ENCODE data around the gene MIPOL1. TPM values are rescaled to one million over a fixed set of nuclear protein-coding genes. Genes with fewer than 3 reads are reported as not detected.

MIPOL1 gene
- total and polyA plus RNA-seq, 2 of the 13 experiments (the other 11 are each of a cell fraction or from before 2014, with no cell fraction given), result 8.6 to 34.2 TPM

DNA sequence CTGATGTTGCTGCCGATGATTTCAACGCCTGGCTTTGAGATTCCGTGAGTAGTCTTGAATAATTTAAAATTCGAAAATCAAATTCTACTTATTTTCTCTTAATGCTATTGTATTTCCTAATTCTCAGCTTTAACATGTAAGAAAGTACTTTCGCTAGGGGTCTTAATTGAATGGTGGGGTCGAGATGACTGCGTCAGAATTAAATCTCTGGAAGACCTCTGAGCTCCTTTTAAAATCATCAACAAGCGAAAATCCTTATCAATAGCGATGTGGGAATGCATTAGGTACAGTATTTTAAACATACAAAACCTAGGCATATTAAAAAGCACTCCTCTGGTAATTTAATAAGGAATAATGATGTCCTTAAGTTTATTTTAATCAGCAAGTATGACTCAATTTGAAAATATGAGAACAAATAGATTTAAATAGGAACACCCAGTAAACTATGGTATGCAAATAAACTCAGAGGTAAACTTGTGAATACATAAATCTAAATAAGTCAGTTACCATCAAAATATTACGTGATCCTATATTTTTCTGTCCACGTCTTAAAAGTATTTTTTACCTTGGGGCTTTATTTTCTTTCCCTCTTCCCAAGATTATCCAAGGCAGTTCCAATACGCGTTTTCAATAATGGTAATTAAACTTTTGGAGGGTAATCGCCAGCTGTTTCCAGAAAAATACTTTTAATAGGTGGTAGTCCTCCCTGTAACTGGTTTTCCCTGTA, 395.9 kb downstream of the MIPOL1 start (continued):
- TF ChIP-seq, protein P1, sequence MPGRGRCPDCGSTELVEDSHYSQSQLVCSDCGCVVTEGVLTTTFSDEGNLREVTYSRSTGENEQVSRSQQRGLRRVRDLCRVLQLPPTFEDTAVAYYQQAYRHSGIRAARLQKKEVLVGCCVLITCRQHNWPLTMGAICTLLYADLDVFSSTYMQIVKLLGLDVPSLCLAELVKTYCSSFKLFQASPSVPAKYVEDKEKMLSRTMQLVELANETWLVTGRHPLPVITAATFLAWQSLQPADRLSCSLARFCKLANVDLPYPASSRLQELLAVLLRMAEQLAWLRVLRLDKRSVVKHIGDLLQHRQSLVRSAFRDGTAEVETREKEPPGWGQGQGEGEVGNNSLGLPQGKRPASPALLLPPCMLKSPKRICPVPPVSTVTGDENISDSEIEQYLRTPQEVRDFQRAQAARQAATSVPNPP (CRISPR knock-in tag; IDR thresholded peaks at IDR 0.05), result no peak
- TF ChIP-seq, protein P2, sequence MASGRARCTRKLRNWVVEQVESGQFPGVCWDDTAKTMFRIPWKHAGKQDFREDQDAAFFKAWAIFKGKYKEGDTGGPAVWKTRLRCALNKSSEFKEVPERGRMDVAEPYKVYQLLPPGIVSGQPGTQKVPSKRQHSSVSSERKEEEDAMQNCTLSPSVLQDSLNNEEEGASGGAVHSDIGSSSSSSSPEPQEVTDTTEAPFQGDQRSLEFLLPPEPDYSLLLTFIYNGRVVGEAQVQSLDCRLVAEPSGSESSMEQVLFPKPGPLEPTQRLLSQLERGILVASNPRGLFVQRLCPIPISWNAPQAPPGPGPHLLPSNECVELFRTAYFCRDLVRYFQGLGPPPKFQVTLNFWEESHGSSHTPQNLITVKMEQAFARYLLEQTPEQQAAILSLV (CRISPR knock-in tag; IDR thresholded peaks at IDR 0.05; ENCODE audit: borderline replicate concordance), result no peak
- no peak for TF ChIP-seq CBX5 (CRISPR knock-in tag; IDR thresholded peaks at IDR 0.05; ENCODE audit: borderline replicate concordance)
- no peak for TF ChIP-seq HOXA9 (CRISPR knock-in tag; IDR thresholded peaks at IDR 0.05; ENCODE audit: borderline replicate concordance)
- no peak for TF ChIP-seq HIVEP1 (CRISPR knock-in tag; IDR thresholded peaks at IDR 0.05)
- 0 out of 2 replicates have a peak, but pooled peaks have one; percentile 78 for TF ChIP-seq ZFP82 (CRISPR knock-in tag; IDR thresholded peaks at IDR 0.05; ENCODE audit: borderline replicate concordance)
- TF ChIP-seq, protein P3, sequence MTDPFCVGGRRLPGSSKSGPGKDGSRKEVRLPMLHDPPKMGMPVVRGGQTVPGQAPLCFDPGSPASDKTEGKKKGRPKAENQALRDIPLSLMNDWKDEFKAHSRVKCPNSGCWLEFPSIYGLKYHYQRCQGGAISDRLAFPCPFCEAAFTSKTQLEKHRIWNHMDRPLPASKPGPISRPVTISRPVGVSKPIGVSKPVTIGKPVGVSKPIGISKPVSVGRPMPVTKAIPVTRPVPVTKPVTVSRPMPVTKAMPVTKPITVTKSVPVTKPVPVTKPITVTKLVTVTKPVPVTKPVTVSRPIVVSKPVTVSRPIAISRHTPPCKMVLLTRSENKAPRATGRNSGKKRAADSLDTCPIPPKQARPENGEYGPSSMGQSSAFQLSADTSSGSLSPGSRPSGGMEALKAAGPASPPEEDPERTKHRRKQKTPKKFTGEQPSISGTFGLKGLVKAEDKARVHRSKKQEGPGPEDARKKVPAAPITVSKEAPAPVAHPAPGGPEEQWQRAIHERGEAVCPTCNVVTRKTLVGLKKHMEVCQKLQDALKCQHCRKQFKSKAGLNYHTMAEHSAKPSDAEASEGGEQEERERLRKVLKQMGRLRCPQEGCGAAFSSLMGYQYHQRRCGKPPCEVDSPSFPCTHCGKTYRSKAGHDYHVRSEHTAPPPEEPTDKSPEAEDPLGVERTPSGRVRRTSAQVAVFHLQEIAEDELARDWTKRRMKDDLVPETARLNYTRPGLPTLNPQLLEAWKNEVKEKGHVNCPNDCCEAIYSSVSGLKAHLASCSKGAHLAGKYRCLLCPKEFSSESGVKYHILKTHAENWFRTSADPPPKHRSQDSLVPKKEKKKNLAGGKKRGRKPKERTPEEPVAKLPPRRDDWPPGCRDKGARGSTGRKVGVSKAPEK (CRISPR knock-in tag; IDR thresholded peaks at IDR 0.05; ENCODE audit: borderline replicate concordance), result no peak
- no peak for TF ChIP-seq ARNT (IDR thresholded peaks at IDR 0.05)
- TF ChIP-seq, protein P4, sequence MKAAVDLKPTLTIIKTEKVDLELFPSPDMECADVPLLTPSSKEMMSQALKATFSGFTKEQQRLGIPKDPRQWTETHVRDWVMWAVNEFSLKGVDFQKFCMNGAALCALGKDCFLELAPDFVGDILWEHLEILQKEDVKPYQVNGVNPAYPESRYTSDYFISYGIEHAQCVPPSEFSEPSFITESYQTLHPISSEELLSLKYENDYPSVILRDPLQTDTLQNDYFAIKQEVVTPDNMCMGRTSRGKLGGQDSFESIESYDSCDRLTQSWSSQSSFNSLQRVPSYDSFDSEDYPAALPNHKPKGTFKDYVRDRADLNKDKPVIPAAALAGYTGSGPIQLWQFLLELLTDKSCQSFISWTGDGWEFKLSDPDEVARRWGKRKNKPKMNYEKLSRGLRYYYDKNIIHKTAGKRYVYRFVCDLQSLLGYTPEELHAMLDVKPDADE (CRISPR knock-in tag; IDR thresholded peaks at IDR 0.05), result no peak
- TF ChIP-seq REPIN1 (CRISPR knock-in tag; IDR thresholded peaks at IDR 0.05; ENCODE audit: borderline replicate concordance, low read depth), result no peak
- TF ChIP-seq SMC3 (IDR thresholded peaks at IDR 0.05; ENCODE audit: low read length), result no peak
- no peak for TF ChIP-seq PAX8 (CRISPR knock-in tag; IDR thresholded peaks at IDR 0.05; ENCODE audit: borderline replicate concordance)
- TF ChIP-seq NCOR1 (IDR thresholded peaks at IDR 0.05; ENCODE audit: borderline replicate concordance, low read length), result peak; percentile 21; the same call in 1 of the 2 replicates
- TF ChIP-seq ZNF430 (CRISPR knock-in tag; IDR thresholded peaks at IDR 0.05), result peak; percentile 46; the same call in 1 of the 2 replicates
- no peak for TF ChIP-seq ZFP41 (CRISPR knock-in tag; IDR thresholded peaks at IDR 0.05; ENCODE audit: borderline replicate concordance)
- TF ChIP-seq ZNF772 (CRISPR knock-in tag; IDR thresholded peaks at IDR 0.05), result no peak
- 0 out of 2 replicates have a peak, but pooled peaks have one; percentile 13 for TF ChIP-seq MTF1 (CRISPR knock-in tag; IDR thresholded peaks at IDR 0.05)
- TF ChIP-seq XRCC5 (optimal IDR thresholded peaks at IDR 0.05; ENCODE audit: low read length), result no peak
- TF ChIP-seq, protein P5, sequence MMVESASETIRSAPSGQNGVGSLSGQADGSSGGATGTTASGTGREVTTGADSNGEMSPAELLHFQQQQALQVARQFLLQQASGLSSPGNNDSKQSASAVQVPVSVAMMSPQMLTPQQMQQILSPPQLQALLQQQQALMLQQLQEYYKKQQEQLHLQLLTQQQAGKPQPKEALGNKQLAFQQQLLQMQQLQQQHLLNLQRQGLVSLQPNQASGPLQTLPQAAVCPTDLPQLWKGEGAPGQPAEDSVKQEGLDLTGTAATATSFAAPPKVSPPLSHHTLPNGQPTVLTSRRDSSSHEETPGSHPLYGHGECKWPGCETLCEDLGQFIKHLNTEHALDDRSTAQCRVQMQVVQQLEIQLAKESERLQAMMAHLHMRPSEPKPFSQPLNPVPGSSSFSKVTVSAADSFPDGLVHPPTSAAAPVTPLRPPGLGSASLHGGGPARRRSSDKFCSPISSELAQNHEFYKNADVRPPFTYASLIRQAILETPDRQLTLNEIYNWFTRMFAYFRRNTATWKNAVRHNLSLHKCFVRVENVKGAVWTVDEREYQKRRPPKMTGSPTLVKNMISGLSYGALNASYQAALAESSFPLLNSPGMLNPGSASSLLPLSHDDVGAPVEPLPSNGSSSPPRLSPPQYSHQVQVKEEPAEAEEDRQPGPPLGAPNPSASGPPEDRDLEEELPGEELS (CRISPR knock-in tag; IDR thresholded peaks at IDR 0.05), result no peak
- TF ChIP-seq ZNF567 (CRISPR knock-in tag; IDR thresholded peaks at IDR 0.05; ENCODE audit: borderline replicate concordance), result no peak
